ENCODE measurements around the gene SBF2.

Gene SBF2

DNA sequence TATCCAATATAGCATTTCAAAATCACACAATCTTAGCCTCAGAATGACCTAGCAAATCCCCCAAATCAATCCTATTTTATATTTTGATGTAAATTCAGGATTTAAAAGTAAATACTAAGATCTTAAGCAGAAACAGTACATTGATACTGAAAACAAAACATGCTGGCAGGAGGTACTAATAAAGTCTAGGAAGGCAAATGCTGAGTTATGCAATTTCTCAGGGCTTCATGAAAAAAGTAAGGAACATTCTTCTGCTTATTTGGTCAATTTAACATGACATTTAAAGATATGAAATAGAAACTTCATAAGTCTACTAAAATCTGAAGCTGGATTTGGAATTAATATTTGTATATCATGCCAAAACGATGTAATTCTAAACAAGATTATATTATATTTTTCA lies 476.8 kb downstream of the SBF2 start:
- Histone ChIP-seq H3K27ac (replicated peaks) (no peak overlapping the region), H3K4me3 (replicated peaks; ENCODE audit: insufficient read depth, low read length) (no peak overlapping the region), H3K27me3 (ENCODE audit: insufficient read depth, poor library complexity, severe bottlenecking) (no peaks in the 10 kb centered on the region)
- DNase-seq (ENCODE audit: low read depth in 1 of 2, low spot score in 1 of 2): no peak
- TF ChIP-seq, protein P1, sequence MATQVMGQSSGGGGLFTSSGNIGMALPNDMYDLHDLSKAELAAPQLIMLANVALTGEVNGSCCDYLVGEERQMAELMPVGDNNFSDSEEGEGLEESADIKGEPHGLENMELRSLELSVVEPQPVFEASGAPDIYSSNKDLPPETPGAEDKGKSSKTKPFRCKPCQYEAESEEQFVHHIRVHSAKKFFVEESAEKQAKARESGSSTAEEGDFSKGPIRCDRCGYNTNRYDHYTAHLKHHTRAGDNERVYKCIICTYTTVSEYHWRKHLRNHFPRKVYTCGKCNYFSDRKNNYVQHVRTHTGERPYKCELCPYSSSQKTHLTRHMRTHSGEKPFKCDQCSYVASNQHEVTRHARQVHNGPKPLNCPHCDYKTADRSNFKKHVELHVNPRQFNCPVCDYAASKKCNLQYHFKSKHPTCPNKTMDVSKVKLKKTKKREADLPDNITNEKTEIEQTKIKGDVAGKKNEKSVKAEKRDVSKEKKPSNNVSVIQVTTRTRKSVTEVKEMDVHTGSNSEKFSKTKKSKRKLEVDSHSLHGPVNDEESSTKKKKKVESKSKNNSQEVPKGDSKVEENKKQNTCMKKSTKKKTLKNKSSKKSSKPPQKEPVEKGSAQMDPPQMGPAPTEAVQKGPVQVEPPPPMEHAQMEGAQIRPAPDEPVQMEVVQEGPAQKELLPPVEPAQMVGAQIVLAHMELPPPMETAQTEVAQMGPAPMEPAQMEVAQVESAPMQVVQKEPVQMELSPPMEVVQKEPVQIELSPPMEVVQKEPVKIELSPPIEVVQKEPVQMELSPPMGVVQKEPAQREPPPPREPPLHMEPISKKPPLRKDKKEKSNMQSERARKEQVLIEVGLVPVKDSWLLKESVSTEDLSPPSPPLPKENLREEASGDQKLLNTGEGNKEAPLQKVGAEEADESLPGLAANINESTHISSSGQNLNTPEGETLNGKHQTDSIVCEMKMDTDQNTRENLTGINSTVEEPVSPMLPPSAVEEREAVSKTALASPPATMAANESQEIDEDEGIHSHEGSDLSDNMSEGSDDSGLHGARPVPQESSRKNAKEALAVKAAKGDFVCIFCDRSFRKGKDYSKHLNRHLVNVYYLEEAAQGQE (IDR thresholded peaks at IDR 0.05; ENCODE audit: insufficient replicate concordance, low read depth): no peak
- TF ChIP-seq GABPA (IDR thresholded peaks at IDR 0.05; ENCODE audit: low read depth) (no peak), SPI1 (IDR thresholded peaks at IDR 0.05; ENCODE audit: borderline replicate concordance, low read depth) (no peak), POLR2AphosphoS5 (IDR thresholded peaks at IDR 0.05; ENCODE audit: low read depth) (no peak)
- TF ChIP-seq, protein P2, sequence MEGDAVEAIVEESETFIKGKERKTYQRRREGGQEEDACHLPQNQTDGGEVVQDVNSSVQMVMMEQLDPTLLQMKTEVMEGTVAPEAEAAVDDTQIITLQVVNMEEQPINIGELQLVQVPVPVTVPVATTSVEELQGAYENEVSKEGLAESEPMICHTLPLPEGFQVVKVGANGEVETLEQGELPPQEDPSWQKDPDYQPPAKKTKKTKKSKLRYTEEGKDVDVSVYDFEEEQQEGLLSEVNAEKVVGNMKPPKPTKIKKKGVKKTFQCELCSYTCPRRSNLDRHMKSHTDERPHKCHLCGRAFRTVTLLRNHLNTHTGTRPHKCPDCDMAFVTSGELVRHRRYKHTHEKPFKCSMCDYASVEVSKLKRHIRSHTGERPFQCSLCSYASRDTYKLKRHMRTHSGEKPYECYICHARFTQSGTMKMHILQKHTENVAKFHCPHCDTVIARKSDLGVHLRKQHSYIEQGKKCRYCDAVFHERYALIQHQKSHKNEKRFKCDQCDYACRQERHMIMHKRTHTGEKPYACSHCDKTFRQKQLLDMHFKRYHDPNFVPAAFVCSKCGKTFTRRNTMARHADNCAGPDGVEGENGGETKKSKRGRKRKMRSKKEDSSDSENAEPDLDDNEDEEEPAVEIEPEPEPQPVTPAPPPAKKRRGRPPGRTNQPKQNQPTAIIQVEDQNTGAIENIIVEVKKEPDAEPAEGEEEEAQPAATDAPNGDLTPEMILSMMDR (IDR thresholded peaks at IDR 0.05; ENCODE audit: insufficient read depth, low read length): no peak

DNA sequence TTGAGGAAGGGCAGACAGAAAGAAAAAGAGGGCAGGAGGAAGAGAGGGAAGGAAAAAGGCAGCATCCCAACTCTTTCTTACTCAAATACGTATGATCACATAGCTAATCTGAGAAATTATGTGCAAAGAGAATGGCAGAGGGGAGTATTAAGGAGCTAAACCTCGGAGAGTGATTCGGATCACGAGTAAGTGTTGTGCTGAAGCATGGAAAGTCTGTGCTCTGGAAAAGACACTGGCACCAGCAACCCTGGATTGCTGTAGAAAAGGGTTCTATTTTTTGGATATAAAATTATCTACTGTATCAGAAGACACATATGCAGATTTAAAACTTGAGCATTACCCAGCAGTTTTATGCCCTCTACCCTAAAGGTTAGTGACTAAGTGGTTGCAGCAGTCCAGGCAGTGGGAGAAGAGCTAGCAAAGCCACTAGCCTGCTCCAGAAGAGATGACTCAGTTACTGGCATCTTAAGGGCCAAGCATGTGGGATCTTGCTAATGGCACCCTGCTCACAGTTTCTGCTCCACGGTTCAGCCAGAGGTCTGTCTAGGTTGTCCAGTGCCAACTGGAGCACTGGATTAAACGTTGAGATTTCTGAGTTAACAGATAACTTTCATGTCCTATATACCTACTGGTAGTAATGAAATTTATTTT lies 478.4 kb downstream of the SBF2 start:
- H3K4me3 ChIP-seq (replicated peaks; ENCODE audit: insufficient read depth, low read length): no peak overlapping the region
- TF ChIP-seq, protein P1 (IDR thresholded peaks at IDR 0.05; ENCODE audit: insufficient replicate concordance, low read depth): no peak
- TF ChIP-seq POLR2AphosphoS5 (IDR thresholded peaks at IDR 0.05; ENCODE audit: low read depth) (no peak), SPI1 (IDR thresholded peaks at IDR 0.05; ENCODE audit: borderline replicate concordance, low read depth) (no peak), GABPA (IDR thresholded peaks at IDR 0.05; ENCODE audit: low read depth) (no peak)
- TF ChIP-seq, protein P2 (IDR thresholded peaks at IDR 0.05; ENCODE audit: insufficient read depth, low read length): no peak
- no peak overlapping the region for H3K27ac ChIP-seq (replicated peaks)
- no peak for DNase-seq (ENCODE audit: low read depth in 1 of 2, low spot score in 1 of 2)
- H3K27me3 ChIP-seq (ENCODE audit: insufficient read depth, poor library complexity, severe bottlenecking): no peaks in the 10 kb centered on the region

DNA sequence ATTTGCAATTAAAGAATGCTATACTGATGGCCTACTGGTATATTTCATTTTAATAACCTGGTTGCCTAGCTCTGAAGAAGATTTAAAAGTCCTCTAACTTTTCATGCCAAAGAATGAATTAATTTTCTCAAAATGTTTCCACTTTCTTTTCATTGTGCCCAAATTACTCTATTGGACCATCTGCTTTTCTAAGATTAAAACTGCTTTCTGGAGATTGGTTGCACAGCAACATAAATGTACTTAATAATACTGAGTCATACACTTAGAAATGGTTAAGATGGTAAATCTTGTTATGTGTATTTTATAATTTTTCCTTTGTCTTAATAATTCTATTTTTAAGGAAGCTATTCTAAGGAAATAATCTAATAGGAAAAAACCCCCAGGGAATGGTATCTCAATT lies 479.9 kb downstream of the SBF2 start:
- H3K4me3 ChIP-seq (replicated peaks; ENCODE audit: insufficient read depth, low read length): no peak overlapping the region
- DNase-seq (ENCODE audit: low read depth in 1 of 2, low spot score in 1 of 2): no peak
- no peak overlapping the region for H3K27ac ChIP-seq (replicated peaks)
- no peaks in the 10 kb centered on the region for H3K27me3 ChIP-seq (ENCODE audit: insufficient read depth, poor library complexity, severe bottlenecking)
- TF ChIP-seq, protein P2 (IDR thresholded peaks at IDR 0.05; ENCODE audit: insufficient read depth, low read length): no peak
- TF ChIP-seq POLR2AphosphoS5 (IDR thresholded peaks at IDR 0.05; ENCODE audit: low read depth): no peak
- no peak for TF ChIP-seq SPI1 (IDR thresholded peaks at IDR 0.05; ENCODE audit: borderline replicate concordance, low read depth)
- no peak for TF ChIP-seq GABPA (IDR thresholded peaks at IDR 0.05; ENCODE audit: low read depth)
- TF ChIP-seq, protein P1 (IDR thresholded peaks at IDR 0.05; ENCODE audit: insufficient replicate concordance, low read depth): no peak
